HG02610 (cell line): ENCODE measurements around the gene DALRD3.

Source experiments
- ATAC-seq: cut with Tn5 transposase; IDR thresholded peaks from one replicate; pipeline ENCODE4 v1.9.1; 2021; ENCODE audit warnings: mild to moderate bottlenecking, moderate library complexity; ENCODE audit not compliant: unreplicated experiment

Gene DALRD3, protein sequence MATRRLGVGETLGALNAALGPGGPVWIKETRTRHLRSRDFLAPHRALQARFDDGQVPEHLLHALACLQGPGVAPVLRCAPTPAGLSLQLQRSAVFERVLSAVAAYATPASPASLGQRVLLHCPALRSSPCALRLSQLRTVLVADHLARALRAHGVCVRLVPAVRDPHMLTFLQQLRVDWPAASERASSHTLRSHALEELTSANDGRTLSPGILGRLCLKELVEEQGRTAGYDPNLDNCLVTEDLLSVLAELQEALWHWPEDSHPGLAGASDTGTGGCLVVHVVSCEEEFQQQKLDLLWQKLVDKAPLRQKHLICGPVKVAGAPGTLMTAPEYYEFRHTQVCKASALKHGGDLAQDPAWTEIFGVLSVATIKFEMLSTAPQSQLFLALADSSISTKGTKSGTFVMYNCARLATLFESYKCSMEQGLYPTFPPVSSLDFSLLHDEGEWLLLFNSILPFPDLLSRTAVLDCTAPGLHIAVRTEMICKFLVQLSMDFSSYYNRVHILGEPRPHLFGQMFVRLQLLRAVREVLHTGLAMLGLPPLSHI

DNA sequence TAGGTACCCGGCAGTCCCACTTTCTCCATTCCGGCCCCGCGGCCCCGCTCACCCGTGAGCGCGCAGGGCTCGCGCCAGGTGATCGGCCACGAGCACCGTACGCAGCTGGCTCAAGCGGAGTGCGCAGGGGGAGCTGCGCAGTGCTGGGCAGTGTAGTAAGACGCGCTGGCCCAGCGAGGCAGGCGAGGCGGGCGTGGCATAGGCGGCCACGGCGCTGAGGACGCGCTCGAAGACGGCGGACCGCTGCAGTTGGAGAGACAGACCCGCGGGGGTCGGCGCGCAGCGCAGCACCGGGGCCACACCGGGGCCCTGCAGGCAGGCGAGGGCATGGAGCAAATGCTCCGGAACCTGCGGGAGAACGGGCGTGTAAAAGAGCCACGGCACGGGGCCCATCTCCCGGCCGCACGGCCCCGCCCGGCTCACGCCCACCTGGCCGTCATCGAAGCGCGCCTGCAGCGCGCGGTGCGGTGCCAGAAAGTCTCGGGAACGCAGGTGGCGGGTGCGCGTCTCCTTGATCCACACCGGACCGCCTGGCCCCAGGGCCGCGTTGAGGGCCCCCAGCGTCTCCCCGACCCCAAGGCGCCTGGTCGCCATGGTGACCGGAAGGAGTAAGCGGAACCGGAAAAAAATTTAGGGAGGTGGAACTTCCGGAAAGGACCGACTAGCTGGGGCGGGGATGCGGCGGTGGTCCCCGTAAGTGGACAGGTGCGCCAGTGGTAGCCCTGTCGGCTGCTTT lies at the start of gene DALRD3:
Gene DALRD3, minus strand, starts transcription at position 610 of the 736 bp plus-strand sequence. Its CDS starts 16 bp downstream, at position 594.
- ATAC-seq = no peak

GRCh38 chr3:49058011-49058410 lies 39.6 kb upstream of the DALRD3 start:
- ATAC-seq = no peak

DNA sequence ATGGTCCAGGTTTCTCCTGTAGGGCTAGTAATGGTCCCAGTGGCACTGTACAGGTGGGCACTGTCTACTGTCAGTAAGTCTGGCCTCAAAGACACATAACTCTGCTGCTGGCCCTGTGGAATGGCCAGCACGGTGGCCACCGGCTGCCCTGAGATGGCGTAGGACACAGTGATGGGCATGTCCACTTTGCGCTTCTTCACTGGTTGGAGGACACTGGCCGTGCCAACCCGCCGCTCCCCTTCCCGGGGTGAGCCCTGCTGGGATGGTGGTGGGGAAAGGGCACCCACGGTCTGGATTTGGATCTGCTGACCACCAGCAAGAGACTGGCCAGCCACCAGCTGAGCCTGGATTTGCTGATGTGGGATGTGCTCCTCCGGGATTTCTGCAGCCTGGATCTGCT lies 38.9 kb upstream of the DALRD3 start:
- ATAC-seq = no peak

DNA sequence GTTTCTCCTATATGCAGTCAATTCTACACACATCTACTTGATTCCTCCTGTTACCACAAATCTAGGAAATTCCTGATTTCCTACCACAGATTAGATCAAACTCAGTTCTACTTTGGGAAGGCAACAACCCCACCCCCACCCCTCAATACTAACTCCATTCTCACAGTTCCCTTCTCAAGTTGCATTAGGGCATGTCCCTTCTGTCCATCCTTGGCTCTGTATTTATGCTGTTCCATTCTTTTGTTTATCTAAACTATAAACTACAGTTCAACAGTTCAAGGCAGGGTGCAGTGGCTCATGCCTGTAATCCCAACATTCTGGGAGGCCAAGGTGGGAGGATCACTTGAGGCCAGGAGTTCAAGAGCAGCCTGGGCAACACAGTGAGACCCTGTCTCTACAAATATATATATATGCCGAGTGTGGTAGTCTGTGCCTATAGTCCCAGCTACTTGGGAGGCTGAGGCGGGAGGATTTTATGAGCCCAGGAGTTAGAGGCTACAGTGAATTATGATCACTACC lies 36.0 kb upstream of the DALRD3 start:
- ATAC-seq = no peak

DNA sequence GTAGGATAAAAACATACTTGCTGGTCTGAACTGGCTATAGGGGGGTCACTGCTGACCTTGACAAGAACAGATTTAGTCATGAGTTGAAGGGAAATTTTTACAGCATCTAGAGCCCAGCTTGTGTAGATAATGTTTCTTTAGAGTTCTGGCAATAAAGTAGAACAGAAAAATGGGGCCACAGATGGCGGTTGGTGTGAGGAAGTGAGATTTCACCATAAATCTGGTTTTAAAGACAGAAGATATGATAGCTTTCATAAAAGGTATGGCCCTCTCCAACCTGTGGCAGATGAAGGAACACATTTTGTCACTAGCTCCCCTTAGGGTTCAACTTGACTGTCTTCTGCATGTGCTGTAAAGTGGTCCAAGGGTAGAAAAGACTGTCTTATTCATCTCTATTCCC lies 35.2 kb upstream of the DALRD3 start:
- ATAC-seq = no peak

- no peak for ATAC-seq
These were observed 16.9 kb upstream of the DALRD3 start for GRCh38 chr3:49035281-49035680.

GRCh38 chr3:49034650-49035049 lies 16.3 kb upstream of the DALRD3 start:
- no peak for ATAC-seq

- ATAC-seq = no peak
These were observed 14.4 kb upstream of the DALRD3 start for GRCh38 chr3:49032646-49033304.

GRCh38 chr3:49030321-49030720 lies 11.9 kb upstream of the DALRD3 start:
- ATAC-seq = no peak

- ATAC-seq = no peak
These were observed 11.1 kb upstream of the DALRD3 start for GRCh38 chr3:49029563-49029884.

- peak; percentile 88 for ATAC-seq
These were observed 10.5 kb upstream of the DALRD3 start, which contains the start of gene IMPDH2 for GRCh38 chr3:49028673-49029562. IMPDH2 (minus strand) TSS chr3:49029398; CDS start chr3:49029350, 48 bp downstream.

GRCh38 chr3:49028298-49028672 lies 9.9 kb upstream of the DALRD3 start:
- ATAC-seq = no peak

- ATAC-seq = no peak
These were observed 9.3 kb upstream of the DALRD3 start for GRCh38 chr3:49027634-49028033.

DNA sequence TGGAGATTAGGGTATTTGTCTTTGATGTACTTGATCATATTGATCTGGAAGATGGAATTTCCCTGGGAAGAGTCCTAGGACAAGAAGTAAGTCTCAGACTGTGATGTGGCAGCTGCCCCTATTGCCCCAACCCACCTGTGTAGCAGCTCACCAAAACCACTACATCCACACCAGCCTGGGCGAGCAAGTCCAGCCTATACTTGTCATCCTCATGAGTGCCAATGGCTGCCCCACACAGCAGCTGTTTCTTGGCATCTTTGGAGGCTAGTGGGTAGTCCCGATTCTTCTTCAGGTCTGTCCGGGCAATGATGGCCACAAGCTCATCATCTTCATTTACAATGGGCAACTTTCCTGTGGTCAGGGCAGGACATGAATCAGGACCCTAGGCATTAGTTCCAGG lies 8.2 kb upstream of the DALRD3 start:
- no peak for ATAC-seq

GRCh38 chr3:49025793-49026520 lies 7.6 kb upstream of the DALRD3 start:
- no peak for ATAC-seq

GRCh38 chr3:49025005-49025792 lies 6.8 kb upstream of the DALRD3 start:
- no peak for ATAC-seq

DNA sequence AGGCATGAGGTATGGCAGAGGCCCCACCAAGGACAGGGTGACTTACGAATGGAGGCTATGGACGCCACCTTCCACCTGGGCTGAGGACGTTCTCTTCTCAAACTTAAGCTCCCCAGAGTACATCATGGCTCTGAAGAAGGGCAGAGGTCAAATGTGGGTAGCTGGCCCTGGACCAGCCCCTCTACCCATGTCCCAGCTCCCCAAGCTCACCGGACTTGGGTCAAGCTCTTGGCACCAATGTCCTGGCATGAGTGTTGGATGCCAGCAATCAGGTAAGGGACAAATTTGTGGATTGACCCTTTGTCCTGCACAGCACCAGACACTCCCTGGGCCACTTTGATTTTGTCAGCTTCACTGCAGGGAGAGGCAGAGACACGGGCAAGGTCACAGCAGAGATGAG lies 6.1 kb upstream of the DALRD3 start:
- no peak for ATAC-seq

GRCh38 chr3:49023775-49024174 lies 5.4 kb upstream of the DALRD3 start:
- no peak for ATAC-seq

- ATAC-seq = no peak
These were observed 4.3 kb upstream of the DALRD3 start for GRCh38 chr3:49022688-49023171.
